HG03342 (cell line): ENCODE results near the gene ARHGAP35.
A peak's percentile ranks its signal among the peaks of the same experiment; 100 is the strongest.
"Not testable (repeated sequence)": the region's sequence is repeated elsewhere in the genome, so short reads cannot be mapped to it uniquely, and the experiment has no call there.

Experiments used
- ATAC-seq: cut with Tn5 transposase; IDR thresholded peaks from one replicate; pipeline ENCODE4 v1.9.1; 2021; ENCODE audit warnings: mild to moderate bottlenecking, moderate library complexity; ENCODE audit not compliant: unreplicated experiment

The ARHGAP35 gene

DNA sequence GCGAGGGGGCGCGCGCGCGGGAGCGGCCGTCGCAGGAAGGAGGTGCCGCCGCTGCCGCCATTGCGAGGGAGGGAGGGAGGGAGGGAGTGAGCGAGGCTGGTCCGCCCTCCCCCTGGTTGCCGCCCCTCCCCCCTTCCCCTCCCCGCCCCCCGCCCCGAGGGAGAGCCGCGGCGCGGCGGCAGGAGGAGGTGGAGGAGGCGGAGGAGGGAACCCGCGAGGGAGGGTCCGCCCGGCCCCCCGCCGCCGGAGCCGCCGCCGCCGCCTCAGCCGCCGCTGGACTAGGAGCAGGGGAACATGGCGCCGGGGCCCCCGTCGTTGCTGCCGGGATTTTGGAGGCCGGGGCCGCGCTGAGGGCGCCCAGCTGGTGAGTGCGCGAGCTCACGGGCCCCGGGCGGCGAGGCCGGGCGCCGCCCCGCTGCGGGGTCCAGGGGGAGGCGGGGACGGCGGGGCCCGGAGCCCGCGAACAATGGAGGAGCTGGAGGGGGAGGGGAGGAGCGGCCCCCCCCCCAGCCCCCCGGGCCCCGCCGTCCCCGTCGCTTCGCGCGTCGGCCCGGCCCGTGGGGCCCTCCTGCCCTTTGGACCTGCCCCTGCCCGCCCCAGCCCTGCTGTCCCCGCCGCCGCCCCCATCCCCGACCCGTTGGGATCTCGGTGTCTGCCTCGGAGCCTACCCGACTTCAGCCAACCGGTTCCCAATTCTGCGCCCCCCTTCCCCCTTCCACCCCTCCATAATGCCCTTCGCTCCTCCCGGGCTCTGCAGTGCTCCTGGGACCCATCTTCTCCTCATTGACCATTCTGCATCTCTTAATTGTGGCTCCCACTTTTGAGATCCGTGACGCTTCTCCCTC lies at the start of gene ARHGAP35:
TSS of gene ARHGAP35 (plus strand) at position 152 of the 845 bp plus-strand sequence. CDS start 57,679 bp downstream, outside the sequence.
- ATAC-seq: peak; percentile 11

DNA sequence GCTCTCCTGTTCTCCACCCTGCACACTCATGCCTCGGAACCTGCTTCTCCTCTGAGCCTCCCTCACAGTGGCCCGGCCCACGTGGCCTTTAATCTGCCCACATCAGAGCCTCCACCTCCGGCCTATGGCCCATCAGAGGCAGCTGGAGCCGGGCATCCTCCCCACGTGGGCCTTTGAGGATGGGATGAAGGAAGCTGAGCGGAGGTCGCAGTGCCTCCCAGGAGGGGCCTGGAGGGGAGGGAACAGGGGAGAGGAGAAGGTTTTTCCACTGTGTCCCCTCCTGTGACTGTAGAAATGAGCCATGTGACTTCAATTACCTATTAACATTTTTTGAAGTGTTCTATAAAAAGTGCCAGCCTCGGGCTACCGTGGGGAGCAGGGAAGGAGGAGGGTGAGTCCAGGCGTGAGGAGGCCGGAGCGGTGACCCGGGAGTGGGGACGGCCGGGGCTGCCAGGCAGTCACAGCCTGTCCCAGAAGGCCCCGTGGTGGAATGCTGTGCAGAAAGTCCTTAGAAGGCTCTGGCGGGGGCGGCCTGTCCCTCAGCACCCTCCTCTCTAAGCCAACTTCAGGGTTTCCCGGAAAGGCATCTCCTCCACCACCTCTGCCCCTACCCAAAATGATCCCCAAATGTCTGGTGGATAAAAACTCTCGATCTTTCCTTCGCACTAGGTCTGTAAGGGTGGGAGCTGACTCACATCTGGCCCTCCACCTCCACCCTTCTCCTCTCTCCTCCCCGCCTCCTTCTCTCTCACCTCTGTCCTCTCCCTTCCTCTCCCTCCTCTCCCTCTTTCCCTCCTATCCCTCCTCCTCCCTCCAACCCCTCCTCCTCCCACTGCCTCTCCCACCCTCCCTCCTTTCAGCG lies 47.6 kb upstream of the ARHGAP35 start:
- no peak for ATAC-seq

DNA sequence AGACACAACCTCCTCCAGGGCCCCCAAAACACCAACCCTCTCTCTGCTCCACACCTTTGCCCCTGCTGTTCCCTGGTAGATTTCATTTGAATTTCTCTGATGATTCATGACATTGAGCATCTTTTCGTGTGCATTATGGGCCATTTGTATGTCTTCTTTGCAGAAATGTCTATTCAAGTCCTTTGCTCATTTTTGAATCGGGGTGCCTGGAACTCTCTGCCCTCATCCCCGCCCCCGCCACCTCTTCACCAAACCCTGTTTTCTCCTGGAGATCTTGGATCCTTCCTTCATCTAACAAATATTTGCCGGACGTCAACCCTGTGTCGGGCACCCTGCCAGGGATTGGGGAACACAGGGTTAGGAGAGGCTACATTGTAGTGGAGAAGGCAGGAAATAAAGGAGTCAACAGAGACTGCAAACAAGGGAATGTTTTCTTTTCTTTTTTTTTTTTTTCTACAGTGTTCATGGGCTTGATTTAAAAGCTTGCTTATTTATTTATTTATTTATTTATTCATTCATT lies 46.9 kb upstream of the ARHGAP35 start:
- no peak for ATAC-seq

DNA sequence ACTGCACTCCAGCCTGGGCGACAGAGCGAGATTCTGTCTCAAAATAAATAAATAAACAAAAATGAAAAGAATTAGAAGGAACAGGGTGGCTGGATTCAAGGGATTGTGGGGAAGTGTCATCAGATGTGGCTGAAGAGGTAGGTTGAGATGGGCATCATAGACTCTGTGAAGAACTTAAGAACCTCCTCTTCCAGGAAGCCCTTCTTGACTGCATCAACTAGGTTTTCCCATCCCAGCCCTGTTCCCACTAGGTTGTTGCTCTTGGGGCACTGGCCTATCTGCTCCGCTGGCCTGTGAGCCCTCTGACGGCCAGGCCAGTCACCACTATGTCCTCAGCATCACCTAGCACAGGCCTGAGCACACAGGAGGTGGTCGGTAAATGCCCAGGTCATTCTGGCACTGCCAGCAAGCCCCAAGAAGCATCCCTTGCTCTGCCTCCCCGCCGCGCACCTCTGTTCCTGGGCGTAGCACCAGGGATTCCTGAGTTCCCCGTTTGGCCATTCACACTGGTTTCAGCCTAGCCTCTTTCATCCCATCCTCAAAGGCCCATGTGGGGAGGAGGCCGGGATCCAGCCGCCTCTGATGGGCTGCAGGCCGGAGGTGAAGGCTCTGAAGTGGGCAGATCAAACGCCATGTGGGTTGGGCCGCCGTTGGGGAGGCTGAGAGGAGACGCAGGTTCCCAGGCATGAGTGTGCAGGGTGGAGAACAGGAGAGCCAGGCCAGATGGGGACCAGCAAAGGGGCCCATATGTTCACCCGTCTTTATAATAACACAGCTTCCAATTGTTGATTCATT lies 44.8 kb upstream of the ARHGAP35 start:
- ATAC-seq: no peak

DNA sequence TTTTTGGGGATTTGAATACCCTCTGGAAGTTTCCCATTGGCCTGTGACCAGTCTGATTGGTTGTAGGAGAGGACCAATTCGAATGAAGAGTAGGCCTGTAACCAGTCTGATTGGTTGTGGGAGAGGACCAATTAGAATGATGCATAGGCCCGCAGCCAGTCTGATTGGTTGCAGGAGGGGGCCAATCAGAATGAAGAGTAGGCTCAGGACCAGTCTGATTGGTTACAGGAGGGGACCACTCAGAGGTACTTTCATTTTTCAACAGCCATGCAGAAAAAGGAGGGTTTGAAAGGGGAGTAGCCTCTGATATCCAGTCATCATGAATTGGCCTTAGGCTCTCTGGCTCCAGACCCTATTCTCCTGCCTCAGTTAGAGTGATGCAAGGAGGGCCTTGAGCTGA lies 42.0 kb upstream of the ARHGAP35 start:
- ATAC-seq: no peak

DNA sequence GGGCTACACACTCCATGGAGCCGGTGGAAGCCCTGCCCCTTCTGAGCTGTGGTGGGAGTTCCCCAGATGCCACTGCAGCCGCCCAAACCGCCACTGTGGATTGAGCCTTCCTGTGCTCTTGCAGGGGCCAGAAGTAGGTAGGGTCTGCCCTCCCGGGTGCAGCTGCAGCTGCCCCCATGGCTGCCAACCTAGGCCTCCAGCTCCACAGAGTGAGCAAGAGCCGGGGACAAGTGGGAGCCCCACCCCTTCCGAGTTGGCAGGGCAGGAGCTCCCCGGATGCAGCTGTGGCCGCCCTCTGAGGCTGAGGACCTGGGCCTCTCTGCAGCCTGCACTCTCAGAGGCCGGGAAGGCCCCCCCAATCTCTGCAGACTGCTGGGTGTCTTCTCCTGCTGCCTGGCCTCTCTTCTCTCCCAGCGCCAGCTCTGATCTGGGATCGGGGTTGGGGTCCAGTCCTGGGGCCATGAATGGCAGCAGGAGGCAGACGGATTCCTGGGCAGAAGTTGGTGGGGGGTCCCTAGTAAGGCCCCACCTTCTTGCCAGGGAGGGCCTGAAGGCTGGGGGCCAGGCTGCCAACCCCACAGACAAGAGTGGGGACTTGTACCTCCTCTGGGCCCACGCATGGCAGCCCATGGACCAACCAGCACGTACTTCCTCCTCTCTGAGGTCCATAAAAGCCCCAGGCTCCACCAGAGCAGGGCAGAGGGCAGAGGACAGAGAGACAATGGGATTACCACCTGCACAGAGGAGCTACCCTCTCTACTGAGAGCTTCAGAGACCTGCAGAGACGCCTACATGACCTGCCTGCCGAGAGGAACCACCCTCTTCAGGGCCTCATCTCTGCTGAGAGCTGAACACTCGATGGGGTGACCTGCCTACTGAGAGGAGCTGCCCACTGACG lies 39.0 kb upstream of the ARHGAP35 start:
- ATAC-seq: no peak

DNA sequence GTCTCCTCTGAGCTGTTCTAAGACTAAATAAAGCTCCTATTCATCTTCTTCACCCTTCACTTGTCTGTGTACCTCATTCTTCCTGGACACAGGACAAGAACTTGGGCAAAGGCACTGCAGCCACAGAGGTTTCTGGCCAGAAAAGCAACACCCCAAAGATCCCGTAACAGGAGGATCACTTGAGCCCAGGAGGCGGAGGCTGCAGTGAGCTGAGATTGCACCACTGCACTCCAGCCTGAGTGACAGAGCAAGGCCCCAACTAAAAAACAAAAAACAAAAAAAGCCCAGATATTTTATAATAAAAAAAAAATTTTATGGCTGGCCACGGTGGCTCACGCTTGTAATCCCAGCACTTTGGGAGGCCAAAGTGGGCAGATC lies 38.4 kb upstream of the ARHGAP35 start:
- ATAC-seq: not testable (repeated sequence)

DNA sequence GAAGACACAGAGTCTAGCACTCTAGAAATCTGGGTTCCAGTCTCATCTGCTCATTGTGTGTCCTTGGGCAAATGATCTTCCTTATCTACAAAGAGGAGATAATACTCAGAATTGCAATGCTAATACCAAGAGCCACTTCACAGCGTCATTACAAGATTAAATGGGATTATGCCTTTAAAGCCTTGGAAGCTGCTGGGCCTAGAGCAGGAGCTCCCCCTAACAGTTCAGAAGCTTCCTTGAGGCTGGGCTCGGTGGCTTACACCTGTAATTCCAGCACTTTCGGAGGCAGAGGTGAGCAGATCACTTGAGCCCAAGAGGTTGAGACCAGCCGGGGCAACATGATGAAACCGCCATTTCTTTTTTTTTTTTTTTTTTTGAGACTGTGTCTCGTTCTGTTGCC lies 37.7 kb upstream of the ARHGAP35 start:
- ATAC-seq: no peak

DNA sequence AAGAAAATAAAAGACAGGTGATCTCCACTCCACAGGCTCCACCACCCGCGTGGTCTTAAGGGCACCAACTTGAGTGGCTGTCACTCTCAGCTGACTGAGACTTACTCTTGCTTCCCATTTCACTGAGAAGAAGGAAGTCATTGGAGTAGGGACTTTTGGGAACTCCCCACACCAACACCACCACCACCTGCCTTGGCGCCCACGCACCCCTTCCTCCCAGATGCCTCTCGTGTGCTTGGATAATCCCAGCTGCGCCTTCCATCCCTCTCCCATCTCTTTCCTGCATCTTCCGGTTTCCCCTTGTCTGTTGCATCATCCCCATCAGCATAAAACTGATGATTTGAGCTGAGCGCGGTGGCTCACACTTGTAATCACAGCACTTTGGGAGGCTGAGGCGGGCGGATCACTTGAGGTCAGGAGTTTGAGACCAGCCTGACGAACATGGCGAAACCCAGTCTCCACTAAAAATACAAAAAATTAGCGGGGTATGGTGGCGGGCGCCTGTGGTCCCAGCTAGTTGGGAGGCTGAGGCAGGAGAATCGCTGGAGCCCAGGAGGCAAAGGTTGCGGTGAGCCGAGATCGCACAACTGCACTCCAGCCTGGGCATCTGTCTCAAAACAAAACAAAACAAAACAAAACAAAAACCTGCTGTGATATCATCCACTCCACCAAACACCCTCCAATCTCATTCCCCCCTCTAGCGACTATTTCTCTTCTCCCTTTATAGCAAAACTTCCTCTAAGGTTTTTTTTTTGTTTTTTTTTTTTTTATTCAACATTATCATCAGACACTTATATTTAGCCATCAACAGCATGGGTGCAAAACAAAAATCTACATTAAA lies 35.7 kb upstream of the ARHGAP35 start:
- no peak for ATAC-seq

DNA sequence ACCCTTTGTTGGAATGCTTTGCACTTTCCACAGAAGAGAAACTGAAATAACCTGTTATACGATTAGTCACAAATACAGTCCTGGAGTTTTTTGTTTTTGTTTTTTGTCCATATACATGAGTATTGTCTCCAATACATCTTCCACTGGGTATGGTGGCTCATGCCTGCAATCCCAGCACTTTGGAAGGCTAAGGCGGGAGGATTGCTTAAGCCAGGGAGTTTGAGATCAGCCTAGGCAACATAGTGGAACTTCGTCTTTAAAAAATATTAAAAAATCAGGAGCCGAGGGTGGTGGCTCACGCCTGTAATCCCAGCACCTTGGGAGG lies 35.1 kb upstream of the ARHGAP35 start:
- ATAC-seq: no peak

DNA sequence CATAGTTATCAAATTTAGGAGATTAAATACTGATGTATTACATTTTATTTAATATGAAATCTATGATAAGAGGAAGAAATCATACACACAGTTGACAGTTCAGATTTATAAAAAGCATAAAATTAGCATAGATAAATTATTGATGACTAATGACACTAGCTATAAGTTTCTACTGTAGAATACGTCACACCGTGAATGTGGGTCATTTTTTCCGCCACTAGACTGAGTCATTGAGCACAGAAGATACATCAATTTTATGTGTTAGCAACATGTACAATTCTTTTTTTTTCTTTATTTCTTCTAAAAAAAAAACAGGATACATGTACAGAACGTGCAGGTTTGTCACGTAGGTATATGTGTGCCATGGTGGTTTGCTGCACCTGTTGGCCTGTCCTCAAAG lies 32.3 kb upstream of the ARHGAP35 start:
- no peak for ATAC-seq

DNA sequence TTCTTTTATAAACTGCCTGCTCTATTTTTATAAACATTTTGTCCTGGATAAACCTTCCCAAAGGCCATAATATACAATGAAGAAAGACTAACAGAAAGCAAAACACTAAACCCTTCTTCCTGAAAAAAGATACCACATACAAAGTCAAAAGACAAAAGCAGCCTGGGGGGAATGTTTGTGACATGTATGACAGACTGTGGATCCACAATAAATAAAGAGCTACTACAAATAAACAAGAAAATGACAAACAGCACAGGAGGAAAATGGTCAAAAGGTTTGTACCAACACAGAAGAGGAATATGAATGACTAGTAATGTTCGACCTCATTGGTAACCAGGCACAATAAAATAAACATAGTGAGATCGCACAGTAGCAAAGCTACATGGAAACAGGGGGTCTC lies 29.9 kb upstream of the ARHGAP35 start:
- no peak for ATAC-seq

DNA sequence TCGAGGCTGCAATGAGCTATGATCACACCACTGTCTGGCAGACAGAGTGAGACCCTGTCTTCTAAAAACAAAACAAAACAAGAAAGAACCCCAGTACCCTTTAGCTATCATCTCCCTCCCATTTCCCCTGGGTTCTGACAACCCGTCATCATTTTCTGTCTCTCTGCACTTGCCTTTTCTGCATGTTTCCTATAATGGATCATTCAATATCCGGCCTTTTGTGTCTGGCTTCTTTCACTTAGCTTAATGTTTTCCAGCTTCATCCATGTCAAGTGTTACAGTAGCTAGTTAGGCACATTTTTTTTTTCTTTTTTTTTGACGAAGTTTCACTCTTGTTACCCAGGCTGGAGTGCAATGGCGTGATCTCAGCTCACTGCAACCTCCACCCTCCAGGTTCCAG lies 26.7 kb upstream of the ARHGAP35 start:
- ATAC-seq: no peak

DNA sequence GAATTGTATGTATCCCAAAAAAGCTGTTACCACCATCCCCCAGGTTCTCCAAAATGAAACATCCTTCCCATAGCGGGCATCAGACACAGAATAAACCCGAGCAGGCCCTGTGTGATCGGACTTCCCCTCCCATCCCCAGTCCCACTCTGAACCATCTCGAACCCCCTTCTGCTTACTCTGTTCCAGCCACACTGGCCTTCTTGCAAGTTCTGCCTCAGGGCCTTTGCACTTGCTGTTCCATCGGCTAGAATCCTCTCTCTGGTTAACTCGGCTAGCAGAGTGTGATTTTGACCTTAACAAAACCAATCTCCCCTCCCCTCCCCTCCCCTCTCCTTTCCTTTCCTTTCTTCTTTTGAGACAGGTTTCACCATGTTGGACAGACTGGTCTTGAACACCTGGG lies 25.8 kb upstream of the ARHGAP35 start:
- no peak for ATAC-seq

DNA sequence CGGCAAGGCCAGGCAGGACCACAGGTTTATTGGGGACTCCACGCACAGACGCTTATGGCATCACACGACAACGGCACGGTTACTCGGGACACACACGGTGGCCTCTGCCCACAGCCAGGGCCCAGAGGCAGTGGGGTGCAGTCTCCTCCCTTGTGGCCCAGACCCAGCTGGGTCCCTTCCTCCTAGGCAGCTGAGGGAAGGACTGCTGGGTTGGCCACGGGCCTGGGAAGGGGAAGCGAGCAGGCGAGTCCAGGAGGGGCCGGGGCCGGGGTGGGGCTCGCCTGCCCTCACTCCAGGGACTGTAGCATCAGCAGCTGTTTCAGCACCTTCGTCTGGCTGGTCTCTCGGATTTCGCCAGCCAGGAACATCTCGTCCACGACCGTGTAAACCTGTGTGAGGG lies 22.6 kb upstream of the ARHGAP35 start:
- ATAC-seq: no peak

DNA sequence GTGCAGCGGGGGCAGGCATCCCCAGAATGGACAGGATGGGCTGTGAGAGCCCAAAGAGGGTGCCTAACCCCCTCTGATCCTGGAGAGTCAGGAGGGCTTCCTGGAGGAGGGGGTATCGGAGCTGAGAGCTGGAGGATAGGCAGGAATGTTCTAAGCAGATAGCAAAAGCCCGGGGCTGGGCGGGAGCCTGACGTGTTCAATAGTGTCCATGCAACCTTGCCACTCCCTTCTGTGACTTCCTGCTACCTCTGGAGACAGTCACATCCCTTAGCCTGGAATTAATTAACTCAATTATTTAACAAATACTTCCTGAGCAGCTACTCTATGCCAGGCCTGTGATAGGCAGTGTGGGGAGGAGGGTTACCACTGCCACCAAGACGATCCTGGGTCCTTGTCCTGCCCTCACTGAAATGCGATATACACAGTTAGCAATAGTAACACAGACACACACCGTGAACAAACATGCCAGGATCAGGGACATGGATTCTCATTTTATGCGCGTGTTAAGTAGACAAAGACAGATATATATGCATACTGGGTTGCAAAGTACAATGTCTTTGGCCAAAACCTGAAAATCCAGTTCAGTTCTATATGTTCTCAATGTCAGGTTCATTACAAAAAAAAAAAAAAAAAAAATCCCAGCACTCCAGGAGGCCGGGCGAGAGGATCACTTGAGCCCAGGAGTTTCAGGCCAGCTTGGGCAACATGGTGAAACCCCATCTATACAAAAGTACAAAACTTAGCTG lies 20.9 kb upstream of the ARHGAP35 start:
- no peak for ATAC-seq

DNA sequence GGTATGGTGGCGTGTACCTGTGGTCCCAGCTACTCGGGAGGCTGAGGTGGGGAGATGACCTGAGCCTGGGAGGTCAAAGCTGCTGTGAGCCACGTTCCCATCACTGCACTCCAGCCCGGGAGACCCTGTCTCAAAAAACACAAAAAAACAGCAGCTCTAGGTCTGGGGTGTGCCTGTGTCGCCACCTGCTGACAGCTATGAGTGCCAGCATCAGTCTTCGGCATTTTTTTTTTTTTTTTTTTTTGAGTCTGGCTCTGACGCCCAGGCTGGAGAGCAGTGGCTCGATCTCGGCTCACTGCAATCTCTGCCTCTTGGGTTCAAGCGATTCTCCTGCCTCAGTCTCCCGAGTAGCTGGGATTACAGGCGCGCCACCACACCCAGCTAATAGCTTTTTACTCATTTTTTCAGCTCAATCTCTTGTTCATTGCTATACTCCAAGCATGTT lies 20.3 kb upstream of the ARHGAP35 start:
- no peak for ATAC-seq

DNA sequence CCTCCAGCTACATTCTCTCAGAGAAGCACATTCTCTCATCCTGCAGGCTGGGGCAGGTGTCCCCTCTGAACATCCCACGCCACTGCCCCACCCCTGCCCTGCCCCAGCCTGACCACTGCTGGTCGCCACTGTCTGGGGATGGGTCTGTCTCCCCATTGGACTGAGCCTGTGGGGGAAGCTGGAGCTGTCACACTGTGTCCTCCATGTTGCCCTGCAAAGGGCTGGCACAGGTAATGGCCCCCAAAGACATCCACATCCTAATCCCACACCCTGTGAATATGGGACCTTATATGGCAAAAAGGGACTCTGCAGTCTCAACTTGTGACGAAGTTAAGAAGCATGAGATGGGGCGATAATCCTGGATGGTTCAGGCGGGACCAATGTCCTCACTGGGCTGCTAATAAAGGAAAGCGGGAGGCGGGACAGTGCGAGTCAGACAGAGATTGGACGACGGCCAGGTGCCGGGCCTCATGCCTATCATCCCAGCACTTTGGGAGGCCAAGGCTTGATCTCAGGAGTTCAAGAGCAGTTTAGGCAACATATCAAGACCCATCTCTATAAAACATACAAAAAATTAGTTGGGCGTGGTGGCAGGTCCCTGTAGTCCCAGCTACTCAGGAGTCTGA lies 19.2 kb upstream of the ARHGAP35 start:
- ATAC-seq: no peak
